DMS114 treated with DMSO at 0.1 percent for 48 hours (cell line): ENCODE results near the gene TAF13.
"Not testable (repeated sequence)": the region's sequence is repeated elsewhere in the genome, so short reads cannot be mapped to it uniquely, and the experiment has no call there.

ENCODE experiments used
- DNase-seq: peaks from one replicate; lab custom pipeline; 2025; ENCODE audit not compliant: unreplicated experiment; lab: John Stamatoyannopoulos, UW

The TAF13 gene

GRCh38 chr1:109048335-109048734 lies 27.5 kb downstream of the TAF13 start:
- no peak for DNase-seq

- no peak for DNase-seq
Observed at GRCh38 chr1:109047339-109047738, 28.5 kb downstream of the TAF13 start.

- no peak for DNase-seq
Observed at GRCh38 chr1:109046671-109047070, 29.1 kb downstream of the TAF13 start.

- DNase-seq = no peak
Observed at GRCh38 chr1:109045595-109045994, 30.2 kb downstream of the TAF13 start.

- peak; percentile 81 for DNase-seq
Observed at GRCh38 chr1:109041621-109042468, 34.0 kb downstream of the TAF13 start, which contains the start of gene WDR47. Gene WDR47 (minus strand): TSS chr1:109042102. CDS start chr1:109023512, 18,590 bp downstream.

GRCh38 chr1:109040989-109041620 lies 34.7 kb downstream of the TAF13 start:
- no peak for DNase-seq

GRCh38 chr1:109040627-109040988 lies 35.2 kb downstream of the TAF13 start:
- DNase-seq = no peak

GRCh38 chr1:109034382-109034781 lies 41.4 kb downstream of the TAF13 start:
- no peak for DNase-seq

GRCh38 chr1:109029493-109029892 lies 46.3 kb downstream of the TAF13 start:
- DNase-seq = not testable (repeated sequence)

GRCh38 chr1:109027841-109028240 lies 48.0 kb downstream of the TAF13 start:
- no peak for DNase-seq

GRCh38 chr1:109025694-109026093 lies 50.1 kb downstream of the TAF13 start:
- DNase-seq = no peak

- DNase-seq = no peak
Observed at GRCh38 chr1:109024646-109025045, 51.2 kb downstream of the TAF13 start.

- no peak for DNase-seq
Observed at GRCh38 chr1:109020693-109021257, 55.0 kb downstream of the TAF13 start.

- DNase-seq = not testable (repeated sequence)
Observed at GRCh38 chr1:109017719-109018118, 58.1 kb downstream of the TAF13 start.

- no peak for DNase-seq
Observed at GRCh38 chr1:109017134-109017533, 58.7 kb downstream of the TAF13 start.
